ENCODE results near the gene NUFIP1.
"Not testable (repeated sequence)": the region's sequence is repeated elsewhere in the genome, so short reads cannot be mapped to it uniquely, and the experiment has no call there.

NUFIP1 gene

DNA sequence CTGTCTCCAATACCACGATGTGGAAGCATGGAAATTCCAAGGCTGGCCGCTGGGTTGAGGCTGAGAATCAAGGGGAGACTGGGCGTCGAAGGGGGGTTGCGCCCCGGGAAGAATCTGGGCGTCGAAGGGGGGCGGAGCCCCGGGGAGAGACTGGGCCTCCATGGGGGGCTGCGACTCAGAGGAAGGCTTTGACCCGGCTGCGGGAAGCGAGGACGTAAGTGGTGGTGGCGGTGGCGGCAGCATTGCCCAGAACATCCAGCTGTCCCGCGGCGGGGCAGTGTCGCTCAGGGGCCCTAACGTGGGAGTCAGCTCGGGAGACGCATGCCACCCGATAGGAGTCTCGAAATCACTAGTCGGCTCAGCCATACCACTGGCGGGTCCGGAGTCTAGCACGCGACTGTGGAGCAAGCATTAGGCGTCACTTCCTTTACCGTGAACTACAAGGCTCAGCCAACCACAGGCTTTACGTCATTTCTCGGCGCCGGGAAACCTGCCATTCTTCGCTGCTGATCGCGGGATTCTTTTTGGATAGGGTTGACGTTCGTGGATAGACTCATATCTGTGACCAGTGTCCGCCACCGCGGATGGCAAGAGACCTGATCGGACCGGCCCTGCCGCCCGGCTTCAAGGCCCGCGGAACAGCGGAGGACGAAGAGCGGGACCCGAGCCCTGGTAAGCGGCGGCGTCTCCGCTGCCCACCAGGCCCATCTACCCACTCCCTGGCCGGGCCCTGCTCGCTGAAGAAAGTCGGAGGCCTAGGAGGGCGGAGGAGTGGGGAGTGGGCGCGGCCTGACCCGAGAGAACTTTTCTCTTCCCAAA lies at the start of gene NUFIP1, which contains the start of gene GPALPP1:
Gene NUFIP1, minus strand, starts transcription at position 401 of the 819 bp plus-strand sequence. Its CDS starts 35 bp downstream, at position 366.
Gene GPALPP1, plus strand, starts transcription at position 468 of the 819 bp plus-strand sequence. Its CDS starts 117 bp downstream, at position 585.
- peak; percentile 86 for DNase-seq

DNA sequence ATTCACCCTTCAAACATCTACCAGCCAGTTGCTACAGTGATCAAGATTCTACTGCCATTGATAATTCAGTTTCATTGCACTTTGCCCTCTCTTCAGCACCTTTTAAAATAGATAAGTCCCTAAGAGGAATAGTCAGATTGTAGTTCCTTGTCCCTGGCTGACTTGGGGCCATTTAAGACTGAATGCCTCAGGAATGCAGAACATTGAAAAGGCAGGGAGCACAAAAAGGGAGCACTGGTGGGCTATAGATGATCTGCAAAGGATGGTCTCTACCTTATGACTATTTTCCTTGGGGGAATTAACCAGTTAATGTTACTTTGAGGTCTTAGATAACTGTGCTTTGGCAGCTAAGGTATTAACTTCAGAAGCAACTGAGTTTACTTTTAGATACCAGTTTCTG lies 46.9 kb upstream of the NUFIP1 start:
- no peak for DNase-seq

DNA sequence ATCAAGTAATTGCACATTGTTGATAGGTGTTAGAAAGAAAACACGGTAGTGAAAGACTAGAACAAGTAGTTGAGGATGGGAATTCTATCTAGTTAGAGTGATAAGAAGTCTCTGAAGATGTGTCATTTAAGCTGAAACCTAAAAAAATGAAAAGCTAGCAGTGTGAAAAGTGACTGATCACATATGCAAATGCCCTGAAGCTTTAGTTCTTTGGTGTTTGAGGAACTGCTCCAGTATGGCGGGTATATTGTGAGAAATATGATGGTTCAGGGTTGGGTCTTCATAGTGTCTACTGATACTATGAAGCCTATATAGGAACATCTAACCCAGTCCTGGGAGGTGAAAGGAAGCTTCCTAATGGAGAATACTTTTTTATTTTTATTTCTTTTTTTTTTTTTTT lies 45.1 kb upstream of the NUFIP1 start:
- no peak for DNase-seq

DNA sequence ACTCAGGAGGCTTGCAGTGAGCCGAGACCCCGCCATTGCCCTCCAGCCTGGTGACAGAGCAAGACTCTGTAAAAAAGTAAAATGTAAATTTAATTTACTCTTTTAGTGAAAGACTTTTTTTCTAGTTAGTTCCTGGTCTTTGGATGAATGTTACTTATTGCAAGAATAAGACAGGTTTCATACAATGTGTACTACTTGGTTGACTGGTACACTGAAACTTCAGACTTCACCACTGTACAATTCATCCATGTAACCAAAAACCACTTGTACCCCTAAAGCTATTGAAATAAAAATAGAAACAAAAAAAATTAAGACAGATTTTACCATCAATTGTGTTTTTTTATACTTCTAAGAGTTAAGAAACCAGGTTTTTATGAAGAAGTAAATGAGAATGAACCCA lies 35.6 kb upstream of the NUFIP1 start:
- DNase-seq, result no peak

DNA sequence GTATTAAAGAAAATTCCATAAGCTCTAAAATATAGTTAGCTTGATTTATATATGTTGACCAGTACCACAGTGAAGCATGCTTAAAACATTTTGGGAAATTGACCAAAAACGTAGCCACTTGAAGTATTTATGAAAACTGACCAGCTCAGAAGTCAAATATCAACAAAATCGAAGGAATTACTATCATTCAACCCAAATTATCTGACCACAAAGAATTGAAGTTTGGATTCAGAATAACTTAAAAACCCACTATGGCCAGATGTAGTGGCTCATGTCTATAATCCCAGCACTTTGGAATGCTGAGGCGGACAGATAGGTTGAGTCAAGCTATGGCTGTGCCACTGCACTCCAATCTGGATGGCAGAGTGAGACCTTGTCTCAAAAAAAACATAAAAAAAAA lies 32.0 kb upstream of the NUFIP1 start:
- no peak for DNase-seq

DNA sequence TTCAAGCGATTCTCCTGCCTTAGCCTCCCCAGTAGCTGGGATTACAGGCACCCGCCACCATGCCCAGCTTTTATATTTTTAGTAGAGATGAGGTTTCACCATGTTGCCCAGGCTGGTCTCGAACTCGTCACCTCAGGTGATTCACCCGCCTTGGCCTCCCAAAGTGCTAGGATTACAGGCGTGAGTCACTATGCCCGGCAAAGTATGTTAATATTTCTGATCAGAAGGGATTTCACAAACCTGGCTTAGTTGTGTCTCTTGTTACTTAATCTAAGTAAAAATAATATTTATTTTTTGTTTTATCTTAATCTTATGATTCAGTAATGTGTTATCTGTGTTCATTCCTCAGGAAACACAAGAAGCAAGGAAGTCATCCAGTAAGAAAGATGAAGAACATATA lies 30.7 kb upstream of the NUFIP1 start:
- not testable (repeated sequence) for DNase-seq

DNA sequence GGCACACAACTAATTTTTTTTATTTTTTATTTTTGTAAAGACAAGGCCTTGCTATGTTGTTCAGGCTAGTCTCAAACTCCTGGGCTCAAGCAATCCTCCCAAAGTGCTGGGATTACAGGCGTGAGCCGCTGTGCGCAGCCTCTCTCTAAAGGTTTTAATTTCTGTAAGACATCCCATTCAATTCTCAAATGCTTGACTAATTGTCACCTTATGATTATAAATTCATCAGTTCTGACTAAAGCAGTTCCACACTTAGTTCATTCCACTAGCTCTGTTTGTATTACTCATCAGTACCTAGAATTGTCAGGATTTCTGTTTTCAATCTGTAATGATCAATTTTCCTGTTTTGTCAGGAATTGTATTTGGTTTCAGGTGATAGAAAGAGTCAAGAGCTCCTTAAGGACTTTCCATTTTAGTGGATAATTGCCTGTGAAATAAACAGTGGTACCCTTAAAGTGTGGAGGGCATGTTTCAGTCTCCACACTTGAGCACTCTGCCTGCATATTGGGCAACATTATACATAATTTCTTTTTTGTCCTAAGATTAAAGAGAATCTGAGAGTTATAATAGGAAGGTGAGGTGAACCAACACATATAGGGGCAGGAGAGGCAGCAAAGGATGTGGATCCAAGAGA lies 27.6 kb upstream of the NUFIP1 start:
- DNase-seq, result no peak

DNA sequence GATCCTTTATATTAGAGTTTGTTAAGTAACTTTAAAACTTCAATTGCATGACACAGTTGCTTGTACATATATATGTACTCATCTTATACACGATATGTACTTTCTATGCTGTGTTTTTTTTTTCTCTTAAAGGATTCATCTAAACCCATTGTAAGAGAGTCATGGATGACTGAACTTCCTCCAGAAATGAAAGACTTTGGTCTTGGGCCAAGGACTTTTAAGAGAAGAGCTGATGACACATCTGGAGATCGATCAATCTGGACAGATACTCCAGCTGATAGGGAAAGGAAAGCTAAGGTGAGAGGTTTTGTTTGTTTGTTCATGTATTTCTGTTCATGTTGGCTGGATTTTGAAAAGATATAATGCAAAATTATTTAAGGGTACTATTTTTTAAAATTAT lies 26.0 kb upstream of the NUFIP1 start:
- no peak for DNase-seq

DNA sequence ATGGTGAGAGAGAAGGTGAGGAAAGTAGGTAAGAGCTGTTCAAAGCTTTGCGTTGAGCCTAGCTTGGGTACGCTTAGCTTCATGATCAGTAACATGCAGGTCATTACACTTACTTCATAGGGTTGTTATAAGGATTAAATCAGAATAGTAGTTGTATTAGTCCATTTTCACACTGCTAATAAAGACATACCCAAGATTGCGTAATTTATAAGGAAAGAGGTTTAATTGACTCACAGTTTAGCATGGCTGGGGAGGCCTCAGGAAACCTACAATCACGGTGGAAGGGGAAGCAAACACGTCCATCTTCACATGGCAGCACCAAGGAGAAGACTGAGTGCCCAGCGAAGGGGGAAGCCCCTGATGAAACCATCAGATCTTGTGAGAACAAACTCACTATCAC lies 21.9 kb upstream of the NUFIP1 start:
- no peak for DNase-seq

DNA sequence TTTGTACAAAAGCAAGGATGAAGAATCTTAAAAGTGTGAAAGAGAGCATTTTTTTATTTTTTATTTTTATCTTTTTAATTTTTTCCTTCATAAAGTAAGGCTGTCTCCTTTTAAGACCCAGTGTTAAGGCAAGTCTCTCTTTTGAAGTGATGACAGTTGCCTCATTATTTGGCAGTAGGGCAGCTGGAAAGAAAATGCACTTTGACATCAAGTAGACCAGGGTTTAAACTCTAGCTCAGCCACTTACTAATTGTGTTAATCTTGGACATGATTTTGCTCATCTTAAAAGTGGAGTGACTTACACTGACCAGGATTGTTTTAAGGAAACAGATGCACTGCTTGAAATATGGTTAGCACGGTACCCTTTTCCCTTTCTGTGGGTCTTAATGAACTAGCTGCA lies 18.6 kb upstream of the NUFIP1 start:
- no peak for DNase-seq

DNA sequence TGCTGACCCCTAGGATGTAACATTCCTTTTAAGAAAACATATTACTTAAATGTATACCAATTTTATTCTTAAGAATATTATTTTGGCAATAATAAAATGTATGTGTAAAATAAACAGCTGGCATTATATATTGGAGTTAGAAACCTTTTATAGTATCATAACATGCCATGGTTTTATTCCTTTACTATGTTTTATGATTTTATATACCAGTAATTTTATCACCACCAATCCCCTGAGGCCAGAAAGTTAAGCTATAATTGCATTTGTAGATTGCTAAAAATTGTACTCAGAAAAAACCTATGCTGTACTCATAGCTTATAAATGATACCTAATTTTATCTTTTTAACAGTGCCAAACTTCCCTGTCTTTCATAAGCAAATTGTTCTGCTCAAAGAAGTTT lies 18.0 kb upstream of the NUFIP1 start:
- DNase-seq, result no peak

DNA sequence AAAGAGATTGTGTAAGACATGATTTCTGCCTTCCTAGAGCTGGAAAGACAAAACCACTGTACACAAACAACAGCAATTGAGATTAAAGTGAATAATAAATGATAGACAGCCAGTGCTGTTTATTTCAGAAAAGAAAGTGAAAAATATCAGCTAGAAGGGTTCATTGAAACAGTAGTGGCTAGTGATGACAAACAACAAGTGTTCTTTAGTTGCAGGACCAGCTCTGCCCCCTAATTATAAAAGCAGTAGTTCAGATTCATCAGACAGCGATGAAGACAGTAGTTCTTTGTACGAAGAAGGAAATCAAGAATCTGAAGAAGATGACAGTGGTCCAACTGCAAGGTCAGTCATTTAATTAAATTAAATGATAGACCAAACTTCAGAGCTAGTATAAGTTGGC lies 14.8 kb upstream of the NUFIP1 start:
- no peak for DNase-seq

DNA sequence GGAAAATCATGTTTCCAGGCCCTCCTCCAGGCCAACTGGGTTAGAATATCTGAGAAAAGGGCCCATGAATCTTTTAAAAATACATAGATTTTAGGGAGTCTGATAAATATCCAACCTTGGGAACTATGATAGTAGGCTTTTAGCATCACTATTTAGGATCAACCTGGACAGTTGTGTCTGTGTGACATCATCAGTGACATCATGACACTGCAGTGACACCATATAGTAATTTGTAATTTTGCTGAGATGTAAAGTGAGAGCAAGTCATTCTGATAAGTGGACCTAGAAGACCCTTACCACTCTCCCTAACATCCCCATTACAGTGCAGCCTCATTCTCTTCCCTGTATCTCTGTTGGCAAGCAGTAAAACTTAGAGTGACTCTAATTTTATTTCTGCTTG lies 14.1 kb upstream of the NUFIP1 start:
- no peak for DNase-seq

DNA sequence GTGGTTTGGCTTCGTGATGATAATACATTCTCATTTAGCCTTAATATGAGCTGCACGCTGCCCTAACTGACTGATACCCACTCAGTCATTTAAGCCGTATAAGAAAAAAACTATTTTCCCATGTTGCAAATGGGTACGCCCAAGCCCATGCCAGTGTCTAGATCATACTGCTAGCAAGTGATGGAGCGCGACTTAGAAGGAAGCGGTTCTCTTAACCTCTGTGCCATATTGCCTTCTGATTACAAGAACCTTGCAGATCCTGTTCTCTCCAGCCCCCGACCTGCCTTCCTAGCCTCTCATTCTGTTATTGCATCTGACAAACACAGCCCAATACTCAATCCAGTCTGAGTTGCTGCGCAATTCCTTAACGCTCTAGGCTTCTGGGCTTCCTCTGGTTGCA lies 670 bp upstream of the NUFIP1 start:
- DNase-seq, result no peak

DNA sequence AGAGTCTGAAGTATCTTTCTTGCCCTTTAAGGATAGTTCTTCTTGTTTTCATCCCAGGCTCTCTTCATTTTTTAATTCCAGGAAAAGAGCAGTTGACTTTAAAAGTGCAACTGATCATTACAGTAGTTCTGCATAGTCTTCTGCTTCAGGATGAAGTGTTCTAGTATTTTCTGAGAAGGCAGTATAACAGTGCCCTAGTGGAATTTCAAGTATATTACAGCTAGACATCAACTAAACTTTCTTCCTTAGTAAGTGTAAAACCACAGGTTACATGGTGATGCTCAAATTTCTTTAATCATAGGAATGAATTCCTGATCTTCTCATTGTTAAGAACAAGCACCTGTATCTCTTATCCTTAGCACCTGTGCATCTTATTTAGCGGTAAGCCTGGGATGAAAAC lies 10.9 kb downstream of the NUFIP1 start:
- DNase-seq, result no peak

DNA sequence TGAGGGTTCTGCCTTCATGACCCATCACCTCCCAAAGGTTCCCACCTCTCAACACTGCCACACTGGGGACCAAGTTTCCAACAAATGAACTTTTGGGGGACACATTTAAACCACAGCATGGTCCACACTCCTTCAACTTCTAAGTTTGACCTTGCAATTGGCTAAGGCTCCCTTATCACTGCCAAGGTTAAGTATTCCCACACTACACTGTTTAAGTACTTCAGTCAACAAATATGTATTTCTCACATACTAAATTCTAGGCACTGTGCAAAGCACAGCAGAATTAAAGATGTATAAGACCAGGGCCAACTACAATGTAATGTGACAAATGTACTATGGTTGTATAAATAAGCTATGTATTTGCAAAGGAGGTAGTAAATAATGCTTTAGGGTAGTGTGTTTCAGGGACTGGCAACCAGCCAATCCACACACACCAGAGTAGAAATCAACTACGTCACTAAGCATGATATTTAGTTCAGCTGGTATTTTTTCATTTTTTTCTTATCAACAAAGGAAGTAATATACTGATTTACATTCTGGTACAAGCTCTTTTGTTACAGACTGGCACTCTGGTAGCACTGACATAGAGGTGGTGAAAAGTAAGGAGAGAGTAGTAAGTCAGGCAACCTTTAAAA lies 12.2 kb downstream of the NUFIP1 start:
- no peak for DNase-seq

DNA sequence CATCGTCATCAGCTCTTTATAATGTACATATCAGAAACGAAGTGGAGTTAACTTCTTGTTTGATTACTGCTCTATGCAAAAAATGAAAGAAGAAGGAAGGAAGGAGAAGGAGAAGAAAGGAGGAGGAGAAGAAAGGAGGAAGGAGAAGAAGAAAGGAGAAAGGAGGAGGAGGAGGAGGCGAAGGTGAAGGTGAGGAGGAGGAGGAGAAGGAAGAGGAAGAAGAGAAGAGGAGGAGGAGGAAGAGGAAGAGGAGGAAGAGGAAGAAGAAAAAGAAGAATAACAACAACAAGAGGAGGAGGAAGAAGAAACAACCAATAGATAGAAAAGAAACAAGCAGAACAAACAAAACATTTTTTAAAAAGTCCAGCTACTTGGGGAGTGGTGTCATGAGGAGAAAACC lies 13.1 kb downstream of the NUFIP1 start:
- no peak for DNase-seq

DNA sequence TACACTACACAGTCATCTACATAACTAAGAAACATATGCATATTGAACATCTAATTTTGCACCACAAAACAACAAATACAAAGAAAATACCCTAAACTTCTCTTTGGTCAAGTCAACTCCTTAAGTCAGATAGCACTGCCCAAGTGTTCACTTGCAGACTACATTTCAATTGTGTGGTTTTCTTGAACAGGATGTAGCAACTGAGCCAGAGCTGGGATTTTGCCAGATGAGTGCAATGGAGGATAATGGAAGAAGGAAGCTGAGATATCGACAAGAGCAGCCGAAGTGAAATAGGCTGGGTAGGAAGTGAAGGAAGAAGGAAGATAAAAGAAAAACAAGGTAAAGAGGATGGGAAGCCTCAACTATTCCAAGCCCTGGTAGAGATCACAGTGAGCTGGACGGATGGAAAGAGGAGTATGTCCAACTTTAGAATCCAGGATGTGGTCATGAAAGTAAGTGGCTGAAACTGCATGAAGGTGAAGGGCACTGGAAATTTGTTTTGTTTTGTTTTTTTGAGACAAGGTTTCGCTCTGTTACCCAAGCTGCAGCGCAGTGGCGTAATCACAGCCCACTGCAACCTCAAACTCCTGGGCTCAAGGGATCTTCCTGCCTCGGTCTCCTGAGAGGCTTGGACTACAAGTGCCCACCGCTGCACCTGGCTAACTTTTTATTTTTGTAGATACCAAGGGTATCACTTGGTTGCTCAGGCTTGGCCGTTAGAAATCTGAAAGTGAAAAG lies 15.0 kb downstream of the NUFIP1 start:
- peak; percentile 72 for DNase-seq

DNA sequence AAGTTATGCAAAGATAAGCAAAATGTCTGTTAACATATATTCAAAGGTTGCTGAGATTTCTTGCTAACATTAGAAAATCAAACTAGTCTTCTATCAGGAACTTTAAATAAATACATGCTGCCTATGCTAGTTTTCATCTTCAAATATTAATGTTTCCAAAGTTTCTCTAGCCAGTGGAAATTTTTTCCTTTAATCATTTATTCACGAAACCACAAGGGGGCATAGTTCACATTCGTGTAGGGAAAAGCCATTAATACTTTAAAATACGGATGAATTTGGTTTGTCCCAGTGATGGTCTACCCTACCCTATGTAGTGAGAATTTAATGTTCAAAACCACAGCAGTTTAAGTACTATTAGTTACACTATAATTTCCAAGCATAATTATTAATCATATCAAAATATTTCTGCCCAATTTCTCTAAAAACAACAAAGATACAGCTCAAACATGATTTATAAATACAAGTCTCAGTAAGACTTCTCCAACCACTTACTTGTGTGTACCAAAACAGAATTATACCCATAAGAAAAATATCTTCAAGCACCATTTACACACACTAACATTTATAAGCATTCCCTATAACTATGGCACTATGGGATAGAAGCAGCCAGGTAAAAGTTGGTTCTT lies 16.2 kb downstream of the NUFIP1 start:
- peak; percentile 5 for DNase-seq

DNA sequence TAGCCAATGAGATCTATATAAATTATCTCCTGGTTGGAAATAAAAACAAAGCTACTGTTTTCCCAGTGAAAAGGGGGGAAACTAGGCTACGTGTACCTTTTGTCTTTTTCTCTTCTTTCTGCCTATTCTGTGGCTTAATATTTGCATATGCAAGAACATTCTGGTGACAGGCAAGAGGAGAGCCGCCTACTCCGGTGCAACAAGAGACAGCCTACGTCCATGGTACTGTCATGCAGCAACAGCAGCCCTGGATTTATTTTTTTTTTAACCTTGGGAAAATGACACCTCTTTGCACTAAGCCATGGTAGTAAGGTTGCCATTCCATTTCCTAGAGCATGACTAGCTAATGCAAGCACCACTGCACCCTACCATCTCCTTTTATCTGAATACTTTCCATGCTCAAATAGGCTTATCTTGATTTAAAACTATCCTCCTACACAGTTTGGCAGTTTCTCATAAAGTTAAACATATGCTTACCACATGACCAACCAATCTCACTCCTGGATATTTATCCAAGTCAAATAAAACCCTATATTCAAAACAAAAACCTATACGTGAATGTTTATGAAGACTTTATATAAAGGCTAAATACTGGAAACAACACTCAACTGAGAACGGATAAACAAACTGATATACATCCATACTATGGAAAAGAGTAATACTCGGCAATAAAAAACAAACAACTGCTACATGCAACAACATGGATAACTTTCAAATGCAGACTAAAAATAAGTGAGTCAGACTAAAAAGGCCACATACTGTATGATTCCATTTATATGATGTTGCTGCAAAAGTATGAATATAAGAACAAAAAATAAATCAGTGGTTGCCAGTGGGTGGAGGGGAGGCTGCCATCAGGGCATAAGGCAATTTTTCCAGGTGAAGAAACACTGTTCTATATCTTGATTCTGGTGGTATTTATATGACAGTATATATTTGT lies 17.3 kb downstream of the NUFIP1 start:
- no peak for DNase-seq

Measured in MV-4-11 (cell line).